ENCODE results near the gene ZDHHC3. TPM values are rescaled to one million over a fixed set of nuclear protein-coding genes. Genes with fewer than 3 reads are reported as not detected.

ZDHHC3 gene
- total and polyA plus RNA-seq, 2 donors (not counting 1 experiment from before 2014, with no cell fraction given): 37.2 to 52.6 TPM

DNA sequence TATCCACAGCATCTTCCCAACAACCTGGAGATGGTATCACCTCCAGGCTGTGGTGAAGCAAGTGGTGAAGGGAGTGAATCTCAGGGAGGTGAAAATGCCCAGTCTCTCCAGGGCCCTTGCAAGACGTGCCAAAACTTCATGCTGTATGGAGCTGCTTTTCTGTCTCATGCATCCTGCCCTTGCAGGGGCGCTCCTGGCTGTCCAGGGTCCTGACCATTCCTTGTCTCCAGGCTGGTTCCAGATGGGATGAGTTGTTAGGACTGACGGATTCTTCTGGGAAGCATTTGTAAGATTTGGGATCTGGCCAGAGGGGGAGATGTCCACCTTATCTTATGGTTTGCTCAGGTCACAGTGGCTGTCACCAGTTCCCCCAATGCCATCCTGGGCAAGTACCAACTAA, 85.7 kb downstream of the ZDHHC3 start:
- no peak overlapping the region for H2AFZ ChIP-seq (ENCODE audit: insufficient read depth, low read depth, low read length, poor library complexity, severe bottlenecking)
- Mint-ChIP-seq H3K4me3 (no peak overlapping the region), H3K9me3 (ENCODE audit: insufficient read depth) (no peaks in the 10 kb centered on the region), H3K27ac (no peak overlapping the region), H3K27me3 (peaks cover 15% of the 10 kb centered on the region), H3K4me1 (no peaks in the 10 kb centered on the region)
- intact Hi-C loops (cut with micrococcal nuclease): no loop called here
- WGBS (ENCODE audit: insufficient coverage): 92% methylated on average over 3 of the region's 3 CpGs
- no peaks in the 10 kb centered on the region for H3K4me1 ChIP-seq (ENCODE audit: control insufficient read depth in 2 of 2, insufficient read depth in 2 of 2, low read length in 2 of 2)
- H3K27me3 ChIP-seq (replicated peaks in 1 of 4; ENCODE audit: control extremely low read depth in 1 of 4, control insufficient read depth in 3 of 4, insufficient read depth in 4 of 4, low read length in 3 of 4): peaks cover 0 to 3% (median 0%) of the 10 kb centered on the region in 4 experiments
- no peak overlapping the region for H3K27ac ChIP-seq (ENCODE audit: low read length in 2 of 2)
- POLR2A ChIA-PET: no interaction called here
- H3K36me3 ChIP-seq (replicated peaks in 1 of 2; ENCODE audit: control extremely low read depth in 1 of 2, control insufficient read depth in 1 of 2, extremely low read depth in 1 of 2, insufficient read depth in 2 of 2, low read length in 1 of 2): no peaks in the 10 kb centered on the region
- no peak for TF ChIP-seq EZH2 (IDR thresholded peaks at IDR 0.05; ENCODE audit: borderline replicate concordance, insufficient read depth, low read depth, low read length, poor library complexity, severe bottlenecking)
- TF ChIP-seq, protein P1, sequence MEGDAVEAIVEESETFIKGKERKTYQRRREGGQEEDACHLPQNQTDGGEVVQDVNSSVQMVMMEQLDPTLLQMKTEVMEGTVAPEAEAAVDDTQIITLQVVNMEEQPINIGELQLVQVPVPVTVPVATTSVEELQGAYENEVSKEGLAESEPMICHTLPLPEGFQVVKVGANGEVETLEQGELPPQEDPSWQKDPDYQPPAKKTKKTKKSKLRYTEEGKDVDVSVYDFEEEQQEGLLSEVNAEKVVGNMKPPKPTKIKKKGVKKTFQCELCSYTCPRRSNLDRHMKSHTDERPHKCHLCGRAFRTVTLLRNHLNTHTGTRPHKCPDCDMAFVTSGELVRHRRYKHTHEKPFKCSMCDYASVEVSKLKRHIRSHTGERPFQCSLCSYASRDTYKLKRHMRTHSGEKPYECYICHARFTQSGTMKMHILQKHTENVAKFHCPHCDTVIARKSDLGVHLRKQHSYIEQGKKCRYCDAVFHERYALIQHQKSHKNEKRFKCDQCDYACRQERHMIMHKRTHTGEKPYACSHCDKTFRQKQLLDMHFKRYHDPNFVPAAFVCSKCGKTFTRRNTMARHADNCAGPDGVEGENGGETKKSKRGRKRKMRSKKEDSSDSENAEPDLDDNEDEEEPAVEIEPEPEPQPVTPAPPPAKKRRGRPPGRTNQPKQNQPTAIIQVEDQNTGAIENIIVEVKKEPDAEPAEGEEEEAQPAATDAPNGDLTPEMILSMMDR (IDR thresholded peaks at IDR 0.05): no peak
- H3K9ac ChIP-seq (ENCODE audit: low read length): no peak overlapping the region
- no peak overlapping the region for H3K4me3 ChIP-seq (ENCODE audit: control extremely low read depth in 1 of 5, extremely low read depth in 1 of 5, insufficient read depth in 1 of 5, low read depth in 2 of 5, low read length in 4 of 5)
- no peak for DNase-seq
- CTCF ChIA-PET: no interaction called here
- no peaks in the 10 kb centered on the region for H3K9me3 ChIP-seq (ENCODE audit: control extremely low read depth in 1 of 3, control insufficient read depth in 2 of 3, insufficient read depth in 1 of 3, low read length in 2 of 3)
- H4K20me1 ChIP-seq (ENCODE audit: control insufficient read depth, insufficient read depth, low read length, poor library complexity, severe bottlenecking): no peaks in the 10 kb centered on the region
- no peak overlapping the region for H3K4me2 ChIP-seq (replicated peaks; ENCODE audit: low read depth, low read length, poor library complexity, severe bottlenecking)
- no peak for ATAC-seq (ENCODE audit: low read depth)
- no peaks in the 10 kb centered on the region for H3K79me2 ChIP-seq (ENCODE audit: control insufficient read depth, insufficient read depth, low read length)

DNA sequence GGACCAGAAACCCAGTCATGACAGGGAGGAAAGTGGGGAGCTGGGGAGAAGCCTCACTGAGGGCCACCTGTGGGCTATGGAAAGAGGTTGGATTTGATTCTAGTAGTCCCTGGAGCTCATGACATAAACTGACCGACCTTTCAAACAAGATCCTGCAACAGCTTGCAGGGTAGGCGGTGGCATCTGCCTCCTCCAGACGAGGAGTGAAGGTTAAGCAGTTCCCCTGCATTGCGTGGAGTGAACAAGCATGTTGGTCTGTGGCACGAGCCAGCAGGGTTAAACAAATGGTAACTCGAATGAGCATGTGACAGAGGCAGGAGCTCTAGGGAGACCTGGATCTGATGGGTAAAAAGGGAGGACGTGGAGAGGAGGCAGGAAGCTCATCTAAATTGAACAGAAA, 88.9 kb downstream of the ZDHHC3 start:
- no peak overlapping the region for H3K27ac Mint-ChIP-seq
- Histone ChIP-seq H3K4me2 (replicated peaks; ENCODE audit: low read depth, low read length, poor library complexity, severe bottlenecking) (no peak overlapping the region), H3K9ac (ENCODE audit: low read length) (no peak overlapping the region), H3K79me2 (ENCODE audit: control insufficient read depth, insufficient read depth, low read length) (no peaks in the 10 kb centered on the region), H2AFZ (ENCODE audit: insufficient read depth, low read depth, low read length, poor library complexity, severe bottlenecking) (no peak overlapping the region), H3K4me1 (ENCODE audit: control insufficient read depth in 2 of 2, insufficient read depth in 2 of 2, low read length in 2 of 2) (no peaks in the 10 kb centered on the region), H3K27me3 (replicated peaks in 1 of 4; ENCODE audit: control extremely low read depth in 1 of 4, control insufficient read depth in 3 of 4, insufficient read depth in 4 of 4, low read length in 3 of 4) (peaks cover 0 to 12% (median 3%) of the 10 kb centered on the region in 4 experiments), H3K27ac (ENCODE audit: low read length in 2 of 2) (no peak overlapping the region), H4K20me1 (ENCODE audit: control insufficient read depth, insufficient read depth, low read length, poor library complexity, severe bottlenecking) (no peaks in the 10 kb centered on the region), H3K4me3 (ENCODE audit: control extremely low read depth in 1 of 5, extremely low read depth in 1 of 5, insufficient read depth in 1 of 5, low read depth in 2 of 5, low read length in 4 of 5) (no peak overlapping the region), H3K36me3 (replicated peaks in 1 of 2; ENCODE audit: control extremely low read depth in 1 of 2, control insufficient read depth in 1 of 2, extremely low read depth in 1 of 2, insufficient read depth in 2 of 2, low read length in 1 of 2) (no peaks in the 10 kb centered on the region), H3K9me3 (ENCODE audit: control extremely low read depth in 1 of 3, control insufficient read depth in 2 of 3, insufficient read depth in 1 of 3, low read length in 2 of 3) (peaks cover 0 to 7% (median 0%) of the 10 kb centered on the region in 3 donors)
- DNase-seq (no peak), ATAC-seq (ENCODE audit: low read depth) (no peak)
- WGBS (ENCODE audit: insufficient coverage): 92% methylated on average over 7 of the region's 7 CpGs
- peaks cover 20% of the 10 kb centered on the region for H3K27me3 Mint-ChIP-seq
- H3K4me1 Mint-ChIP-seq: no peaks in the 10 kb centered on the region
- no peak overlapping the region for H3K4me3 Mint-ChIP-seq
- CTCF ChIA-PET: no interaction called here
- no peaks in the 10 kb centered on the region for H3K9me3 Mint-ChIP-seq (ENCODE audit: insufficient read depth)
- intact Hi-C loops (cut with micrococcal nuclease): no loop called here
- no peak for TF ChIP-seq EZH2 (IDR thresholded peaks at IDR 0.05; ENCODE audit: borderline replicate concordance, insufficient read depth, low read depth, low read length, poor library complexity, severe bottlenecking)
- TF ChIP-seq, protein P1 (IDR thresholded peaks at IDR 0.05): no peak
- POLR2A ChIA-PET: no interaction called here
